HG03064 (cell line): Measurements from ENCODE around the gene SLC25A25.

ENCODE experiments used
- ATAC-seq: cut with Tn5 transposase; IDR thresholded peaks from one replicate; pipeline ENCODE4 v1.9.1; 2021; ENCODE audit warnings: low read depth; ENCODE audit not compliant: unreplicated experiment

Gene SLC25A25

DNA sequence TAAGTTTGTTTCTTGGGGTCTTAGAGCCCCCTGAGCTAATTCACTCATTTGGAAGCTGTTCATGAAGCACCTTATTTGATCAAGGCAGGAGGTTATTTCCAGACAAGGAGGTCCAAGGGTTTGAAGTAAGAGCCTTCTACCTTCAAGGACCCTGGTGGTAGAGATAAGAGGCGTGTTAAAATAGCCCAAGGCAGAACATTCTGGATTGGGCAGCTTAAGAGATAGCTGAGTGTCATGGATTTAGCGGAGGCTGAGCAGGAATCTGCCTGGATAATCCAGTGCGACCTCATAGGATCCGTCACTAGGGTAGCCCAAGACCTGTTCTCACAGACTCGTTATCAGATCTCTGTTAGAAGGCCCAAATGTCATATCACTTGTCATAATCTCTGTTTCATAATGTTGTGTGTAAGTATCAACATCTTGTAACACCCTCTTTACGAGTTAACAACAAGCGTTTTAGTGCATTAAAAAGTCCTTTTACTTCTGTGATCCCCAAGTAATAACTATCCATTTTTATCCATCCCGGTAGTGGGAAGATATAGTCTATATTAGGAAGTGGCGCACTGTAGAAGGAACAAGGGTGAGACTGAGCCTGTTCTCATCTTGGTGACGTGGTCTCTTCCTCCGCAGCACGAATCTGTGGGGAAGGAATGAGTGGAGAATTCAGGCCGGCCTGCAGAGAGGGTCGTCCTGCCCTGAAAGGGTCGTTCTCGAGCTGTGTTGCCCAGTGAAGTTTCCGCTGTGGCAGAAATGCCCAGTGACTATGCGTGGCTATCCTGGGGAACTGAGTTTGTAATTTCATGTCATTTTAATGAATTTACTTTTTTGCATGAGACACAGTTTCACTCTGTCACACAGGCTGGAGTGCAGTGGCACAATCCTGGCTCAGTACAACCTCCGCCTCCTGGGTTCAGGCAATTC is 28.8 kb downstream of the SLC25A25 start:
- ATAC-seq = no peak

DNA sequence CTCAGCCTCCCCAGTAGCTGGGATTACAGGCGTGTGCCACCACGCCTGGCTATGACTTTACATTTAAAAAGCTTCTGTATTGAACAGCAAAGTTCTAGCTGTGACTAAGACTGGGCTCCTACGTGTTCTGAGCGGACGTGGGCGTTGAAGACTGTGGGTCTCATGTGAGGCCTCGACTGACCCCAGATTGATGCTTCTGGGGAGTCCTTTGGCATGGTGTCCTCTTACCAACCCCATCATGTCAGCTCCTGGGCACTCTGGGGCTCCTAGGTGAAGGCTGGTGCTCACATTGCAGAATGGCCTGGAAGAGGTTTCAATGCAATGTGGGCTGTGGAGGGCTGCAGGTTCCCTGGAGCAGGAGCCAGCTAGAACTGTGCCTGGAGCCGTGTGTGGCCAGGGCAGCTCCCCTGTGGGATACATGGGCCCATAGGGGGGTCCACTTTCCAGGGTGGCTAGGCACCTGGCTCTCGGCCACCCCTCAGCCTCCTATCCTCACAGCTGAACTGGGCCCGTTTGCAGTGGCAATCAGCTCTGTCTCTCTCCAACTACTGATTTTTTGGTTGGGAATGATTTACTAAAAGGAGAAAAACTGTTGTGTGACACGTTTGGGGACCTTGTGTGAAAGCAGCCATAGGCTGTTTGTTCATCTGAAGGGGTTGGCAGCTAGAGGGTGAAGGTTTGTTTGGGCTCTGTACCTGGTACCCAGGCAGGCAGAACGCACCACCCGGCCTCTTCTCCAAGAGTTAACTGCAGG is 29.7 kb downstream of the SLC25A25 start:
- no peak for ATAC-seq

DNA sequence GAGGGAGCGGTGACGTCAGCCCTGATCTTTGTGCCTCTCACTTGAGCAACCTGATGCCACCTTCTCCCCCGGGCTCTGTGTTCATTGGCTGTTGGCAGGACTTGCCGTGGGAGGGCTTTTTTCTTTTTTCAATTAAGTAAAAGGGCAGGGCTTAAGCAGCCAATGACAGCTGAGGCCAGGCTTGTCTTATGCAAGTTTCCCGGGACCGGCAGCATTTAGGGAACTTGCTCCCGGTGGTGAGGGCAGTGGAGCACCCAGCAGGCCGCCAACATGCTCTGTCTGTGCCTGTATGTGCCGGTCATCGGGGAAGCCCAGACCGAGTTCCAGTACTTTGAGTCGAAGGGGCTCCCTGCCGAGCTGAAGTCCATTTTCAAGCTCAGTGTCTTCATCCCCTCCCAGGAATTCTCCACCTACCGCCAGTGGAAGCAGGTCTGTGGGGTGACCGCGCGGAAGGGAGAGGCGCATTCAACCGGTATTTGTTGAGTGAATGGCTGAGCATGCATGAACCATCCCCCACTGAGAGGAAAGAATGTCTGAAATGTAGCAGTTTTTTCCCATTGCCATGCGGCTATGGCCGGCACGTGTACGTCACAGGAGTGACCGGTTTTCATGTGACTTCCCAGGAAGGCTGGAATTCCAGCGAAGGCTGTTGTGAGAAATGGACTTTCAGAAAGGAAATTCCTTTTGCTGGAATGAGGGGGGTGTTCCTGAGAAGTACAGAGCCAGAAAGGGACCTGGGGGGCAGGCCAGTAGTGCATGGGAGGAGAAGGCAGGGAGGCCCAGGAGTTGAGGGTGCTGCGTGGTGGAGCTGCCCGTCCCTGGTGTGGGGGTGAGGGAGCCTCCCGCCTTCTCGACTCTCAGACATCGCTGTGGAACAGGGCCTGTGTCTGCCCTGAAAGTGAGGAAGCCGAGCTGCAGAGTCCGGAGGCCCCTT is 30.5 kb downstream of the SLC25A25 start:
- no peak for ATAC-seq

DNA sequence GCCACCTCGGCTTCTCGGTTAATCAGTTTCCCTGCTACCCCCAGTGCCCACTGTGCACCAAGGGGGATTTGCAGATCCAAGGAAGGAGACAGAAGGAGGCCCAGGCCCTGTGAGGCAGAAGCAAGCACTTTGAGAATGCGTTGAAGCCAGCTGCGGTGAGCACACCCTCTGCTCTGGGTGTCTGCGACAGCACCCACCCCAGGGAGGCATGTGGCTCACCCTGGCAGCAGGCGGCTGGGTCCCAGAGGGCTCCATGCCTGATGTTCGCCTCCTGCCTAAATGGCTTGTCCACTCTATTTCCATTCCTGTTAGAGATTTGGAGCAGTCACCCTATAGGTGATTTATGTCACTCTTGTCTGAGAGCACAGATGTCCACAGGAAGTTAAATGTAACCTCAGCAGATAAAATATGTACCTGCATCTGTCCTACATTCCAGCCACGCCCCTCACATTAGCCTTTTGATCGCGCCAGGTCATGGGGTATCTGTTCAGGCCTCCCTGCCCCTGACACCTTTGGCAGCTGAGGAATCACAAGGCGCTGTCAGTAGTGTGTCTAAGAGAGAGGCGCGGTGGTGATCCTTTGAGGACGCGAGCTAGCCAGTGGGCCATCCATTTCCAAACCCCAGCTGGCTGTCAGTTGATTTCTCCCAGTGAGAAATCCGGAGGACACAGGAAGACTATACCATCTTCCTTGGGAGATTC is 31.3 kb downstream of the SLC25A25 start:
- no peak for ATAC-seq

DNA sequence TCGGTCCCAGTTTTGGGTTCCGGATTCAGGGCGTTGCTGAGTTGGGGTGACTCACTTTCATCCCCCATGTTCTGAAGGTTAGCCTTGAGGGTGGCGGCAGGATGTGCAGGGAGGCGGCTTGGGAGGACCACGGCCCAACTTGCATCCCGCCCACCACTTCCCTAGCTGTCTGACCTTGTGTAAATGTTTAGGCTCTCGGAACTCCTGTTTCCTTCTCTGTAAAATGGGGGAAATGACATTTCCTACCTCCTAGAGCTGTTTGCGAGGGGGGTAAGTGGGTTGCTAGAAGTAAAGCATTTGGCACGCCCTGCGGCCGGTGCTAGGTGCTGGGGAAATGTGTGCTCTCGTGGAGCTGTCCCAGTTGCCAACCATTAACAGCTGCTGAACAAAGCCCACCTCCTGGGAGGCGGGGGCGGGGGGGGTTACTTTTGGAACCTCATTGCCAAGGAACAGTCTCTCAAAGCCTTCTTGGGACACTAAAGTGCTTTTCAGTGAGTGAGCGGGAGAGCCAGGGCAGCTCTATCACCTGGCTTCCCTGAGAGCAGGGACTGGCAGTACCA is 32.0 kb downstream of the SLC25A25 start:
- ATAC-seq = no peak

DNA sequence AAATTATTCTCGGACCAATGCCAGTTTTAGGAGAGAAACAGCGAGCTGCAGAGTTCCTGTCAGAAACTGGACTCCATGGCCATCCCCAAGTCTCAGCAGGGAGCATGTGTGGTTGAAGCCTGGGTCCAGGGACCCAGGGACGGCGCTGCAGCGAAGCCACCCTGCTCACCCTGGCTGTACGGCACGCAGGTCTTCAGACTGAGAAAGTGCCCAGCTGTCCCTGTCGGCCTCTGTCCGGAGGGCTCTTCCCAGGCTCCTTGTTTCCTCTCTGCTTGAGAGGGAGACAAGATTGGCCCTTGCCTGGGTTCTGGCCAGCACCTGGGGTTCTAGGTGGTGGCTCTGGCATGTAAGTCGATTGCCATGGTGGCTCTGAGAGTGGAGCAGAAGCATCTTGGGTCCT is 32.5 kb downstream of the SLC25A25 start:
- ATAC-seq = no peak

DNA sequence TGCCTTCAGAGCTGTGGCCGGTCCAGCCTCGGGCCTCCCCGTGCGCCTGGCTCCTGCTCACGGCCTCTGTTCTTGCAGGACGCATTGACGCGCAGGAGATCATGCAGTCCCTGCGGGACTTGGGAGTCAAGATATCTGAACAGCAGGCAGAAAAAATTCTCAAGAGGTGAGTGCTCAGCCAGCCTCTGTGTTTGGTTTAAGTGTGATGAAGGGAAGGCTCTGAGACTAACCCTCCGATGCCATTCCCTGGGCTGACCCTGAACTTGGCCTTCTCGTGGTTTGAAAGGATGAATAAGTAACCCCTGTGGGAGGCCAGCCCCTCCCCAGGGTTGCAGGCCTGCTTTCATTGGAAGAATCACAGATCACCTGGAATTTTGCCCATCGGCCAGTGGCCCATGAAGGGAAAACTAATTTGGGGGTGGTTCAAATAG is 33.2 kb downstream of the SLC25A25 start:
- no peak for ATAC-seq

DNA sequence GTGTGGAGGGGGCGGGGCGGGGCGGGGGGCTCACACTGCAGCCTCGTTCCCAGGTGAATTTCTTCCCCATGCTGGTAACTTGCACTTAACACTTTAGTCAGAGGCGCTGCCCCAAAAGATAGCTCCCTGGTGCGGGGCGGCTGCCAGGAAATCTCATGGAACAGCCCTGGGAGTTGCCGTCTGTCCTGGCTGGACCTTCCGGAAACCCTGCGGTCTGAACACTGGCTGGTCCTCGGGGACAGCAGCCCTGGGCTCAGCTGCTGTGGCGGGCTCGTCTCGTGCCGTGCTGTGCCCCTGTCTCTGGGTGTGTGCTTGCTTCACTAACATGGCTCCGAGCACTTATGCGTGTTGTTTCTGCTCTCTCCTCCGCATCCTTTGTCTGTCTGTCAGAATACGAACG is 33.7 kb downstream of the SLC25A25 start:
- no peak for ATAC-seq

DNA sequence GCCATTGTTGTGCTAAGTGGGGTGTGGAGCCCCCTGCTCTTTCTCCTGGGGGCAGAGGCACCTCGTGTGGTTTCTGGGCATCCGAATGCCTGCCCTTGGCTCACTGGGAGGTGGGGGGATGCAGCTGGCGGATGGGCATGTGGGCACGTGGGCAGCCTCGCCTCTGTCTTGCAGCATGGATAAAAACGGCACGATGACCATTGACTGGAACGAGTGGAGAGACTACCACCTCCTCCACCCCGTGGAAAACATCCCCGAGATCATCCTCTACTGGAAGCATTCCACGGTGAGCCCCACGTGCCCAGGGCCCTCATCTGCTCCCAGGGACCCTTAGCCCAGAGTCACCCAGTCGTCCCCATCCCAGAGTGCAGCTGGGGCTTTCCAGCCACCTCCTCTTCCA is 34.2 kb downstream of the SLC25A25 start:
- ATAC-seq = no peak

DNA sequence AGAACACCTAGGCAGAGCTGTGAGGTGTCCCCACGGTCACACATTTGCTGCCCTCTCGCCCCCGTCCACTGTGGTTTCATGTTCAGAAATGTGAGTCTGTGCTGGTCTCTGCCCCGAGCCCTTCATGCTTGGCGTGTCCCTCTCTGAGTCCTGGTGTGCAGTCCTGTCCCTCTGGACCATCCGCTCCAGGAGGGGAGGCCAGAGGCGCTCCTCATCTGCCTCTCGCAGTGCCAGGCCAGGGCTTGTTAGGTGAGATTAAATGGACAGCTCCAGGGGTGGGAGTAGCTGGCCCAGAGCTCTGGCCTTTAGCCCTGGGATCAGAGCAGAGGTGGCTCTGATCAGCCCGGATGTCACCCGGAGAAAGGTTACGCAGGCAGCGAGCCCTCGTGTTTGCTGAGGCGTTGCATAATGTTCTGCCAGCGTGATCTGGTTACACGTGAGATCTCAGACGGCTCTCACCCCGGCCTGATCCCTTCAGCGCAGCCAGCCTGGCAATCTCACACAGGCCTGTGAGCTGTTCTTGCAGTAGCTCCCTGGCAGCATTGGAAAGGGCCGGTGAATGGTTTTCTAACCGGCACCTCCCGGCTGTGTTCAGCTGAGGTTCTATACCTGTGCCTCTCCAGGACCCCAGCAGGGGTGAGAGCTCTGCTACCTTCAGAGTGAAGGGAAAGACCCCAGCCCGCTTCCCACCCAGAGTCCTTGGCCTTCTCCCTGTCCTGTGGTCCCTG is 35.0 kb downstream of the SLC25A25 start:
- ATAC-seq = no peak

DNA sequence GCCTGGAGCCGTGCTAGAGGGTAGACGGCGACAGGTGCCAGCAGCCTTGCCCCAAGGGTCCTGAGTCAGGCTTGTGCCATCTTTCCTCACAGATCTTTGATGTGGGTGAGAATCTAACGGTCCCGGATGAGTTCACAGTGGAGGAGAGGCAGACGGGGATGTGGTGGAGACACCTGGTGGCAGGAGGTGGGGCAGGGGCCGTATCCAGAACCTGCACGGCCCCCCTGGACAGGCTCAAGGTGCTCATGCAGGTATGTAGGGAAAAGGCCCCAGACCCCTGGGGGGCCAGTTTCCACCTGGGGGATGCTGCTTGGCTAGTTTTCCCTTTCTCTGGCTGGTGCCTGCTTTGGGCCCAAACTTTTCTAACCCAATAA is 35.5 kb downstream of the SLC25A25 start:
- no peak for ATAC-seq

DNA sequence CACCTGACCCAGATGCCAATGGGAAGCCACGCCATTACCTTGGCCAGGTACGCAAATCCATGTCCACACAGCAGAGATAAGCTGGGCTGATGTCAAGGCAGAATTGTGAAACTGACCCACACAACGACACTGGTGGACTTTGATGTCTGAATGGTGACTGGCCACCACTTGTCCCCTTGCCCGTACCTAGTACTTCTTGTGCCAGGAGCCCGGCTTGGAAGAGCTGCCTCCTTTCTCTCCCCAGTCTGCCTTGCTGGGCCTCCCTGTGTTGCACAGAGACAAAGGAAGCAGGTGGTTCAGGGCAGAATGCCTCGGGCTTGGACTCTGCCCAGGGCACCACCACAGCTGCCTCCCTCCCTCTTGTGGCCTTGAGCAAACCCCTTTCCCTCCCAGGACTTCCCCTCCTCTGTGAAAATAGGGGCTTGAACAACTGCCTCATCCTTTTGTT is 36.2 kb downstream of the SLC25A25 start:
- ATAC-seq = no peak

DNA sequence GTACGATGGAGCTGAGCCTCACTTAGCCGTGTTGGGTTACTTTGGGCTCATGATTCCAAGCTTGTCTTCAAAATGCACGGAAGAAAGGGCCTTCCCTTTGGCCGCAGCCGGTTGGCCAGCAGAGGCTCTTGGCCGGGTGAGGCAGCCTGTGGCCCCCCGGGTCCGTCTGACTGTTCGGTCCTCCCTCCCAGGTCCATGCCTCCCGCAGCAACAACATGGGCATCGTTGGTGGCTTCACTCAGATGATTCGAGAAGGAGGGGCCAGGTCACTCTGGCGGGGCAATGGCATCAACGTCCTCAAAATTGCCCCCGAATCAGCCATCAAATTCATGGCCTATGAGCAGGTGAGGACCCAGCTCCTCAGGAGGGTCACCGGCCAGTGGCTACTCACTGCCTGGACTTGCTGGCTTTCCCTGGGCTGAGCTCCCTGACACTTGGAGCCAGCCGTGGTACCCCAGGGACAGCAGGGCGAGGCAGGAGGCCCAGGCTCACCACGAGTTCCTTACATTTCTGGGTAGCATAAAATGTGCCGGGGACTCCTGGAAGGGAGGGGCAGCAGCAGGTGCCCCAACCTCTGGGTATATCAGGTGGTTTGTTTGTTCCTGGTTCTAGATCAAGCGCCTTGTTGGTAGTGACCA is 37.6 kb downstream of the SLC25A25 start:
- no peak for ATAC-seq

DNA sequence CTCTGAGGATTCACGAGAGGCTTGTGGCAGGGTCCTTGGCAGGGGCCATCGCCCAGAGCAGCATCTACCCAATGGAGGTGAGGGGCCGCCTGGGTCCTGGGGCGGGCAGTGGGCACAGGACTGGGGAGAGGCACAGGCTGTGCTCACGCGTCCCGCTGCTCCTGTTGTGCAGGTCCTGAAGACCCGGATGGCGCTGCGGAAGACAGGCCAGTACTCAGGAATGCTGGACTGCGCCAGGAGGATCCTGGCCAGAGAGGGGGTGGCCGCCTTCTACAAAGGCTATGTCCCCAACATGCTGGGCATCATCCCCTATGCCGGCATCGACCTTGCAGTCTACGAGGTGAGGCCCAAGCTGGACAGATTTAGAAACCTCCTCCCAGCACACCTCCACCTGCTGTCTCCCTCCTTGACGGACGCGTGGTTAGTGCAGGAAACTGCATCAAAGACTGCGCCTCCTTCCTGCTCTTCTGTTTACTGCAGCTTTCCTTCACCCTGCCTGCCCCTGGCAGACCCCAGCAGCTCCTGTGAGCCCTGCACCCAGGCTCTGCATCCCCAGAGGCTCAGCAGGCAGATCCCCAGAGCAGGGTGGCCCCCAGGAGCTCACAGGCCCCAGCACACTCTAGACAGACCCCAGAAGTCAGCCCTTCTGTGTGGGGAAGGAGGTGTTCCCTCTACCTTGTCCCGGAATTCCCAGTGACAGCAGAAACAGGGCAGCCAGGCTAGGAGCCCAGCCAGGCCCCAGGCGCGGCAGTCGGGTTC is 38.3 kb downstream of the SLC25A25 start:
- ATAC-seq = no peak

DNA sequence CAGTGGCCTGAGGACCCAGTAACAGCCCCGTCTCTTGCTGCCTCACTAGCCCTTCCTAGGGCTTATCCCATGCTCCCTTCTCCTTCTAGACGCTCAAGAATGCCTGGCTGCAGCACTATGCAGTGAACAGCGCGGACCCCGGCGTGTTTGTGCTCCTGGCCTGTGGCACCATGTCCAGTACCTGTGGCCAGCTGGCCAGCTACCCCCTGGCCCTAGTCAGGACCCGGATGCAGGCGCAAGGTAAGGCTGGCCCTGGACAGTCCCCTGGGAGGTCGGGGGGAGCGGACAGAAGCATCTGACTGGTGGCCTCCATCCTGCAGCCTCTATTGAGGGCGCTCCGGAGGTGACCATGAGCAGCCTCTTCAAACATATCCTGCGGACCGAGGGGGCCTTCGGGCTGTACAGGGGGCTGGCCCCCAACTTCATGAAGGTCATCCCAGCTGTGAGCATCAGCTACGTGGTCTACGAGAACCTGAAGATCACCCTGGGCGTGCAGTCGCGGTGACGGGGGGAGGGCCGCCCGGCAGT is 39.0 kb downstream of the SLC25A25 start:
- no peak for ATAC-seq

DNA sequence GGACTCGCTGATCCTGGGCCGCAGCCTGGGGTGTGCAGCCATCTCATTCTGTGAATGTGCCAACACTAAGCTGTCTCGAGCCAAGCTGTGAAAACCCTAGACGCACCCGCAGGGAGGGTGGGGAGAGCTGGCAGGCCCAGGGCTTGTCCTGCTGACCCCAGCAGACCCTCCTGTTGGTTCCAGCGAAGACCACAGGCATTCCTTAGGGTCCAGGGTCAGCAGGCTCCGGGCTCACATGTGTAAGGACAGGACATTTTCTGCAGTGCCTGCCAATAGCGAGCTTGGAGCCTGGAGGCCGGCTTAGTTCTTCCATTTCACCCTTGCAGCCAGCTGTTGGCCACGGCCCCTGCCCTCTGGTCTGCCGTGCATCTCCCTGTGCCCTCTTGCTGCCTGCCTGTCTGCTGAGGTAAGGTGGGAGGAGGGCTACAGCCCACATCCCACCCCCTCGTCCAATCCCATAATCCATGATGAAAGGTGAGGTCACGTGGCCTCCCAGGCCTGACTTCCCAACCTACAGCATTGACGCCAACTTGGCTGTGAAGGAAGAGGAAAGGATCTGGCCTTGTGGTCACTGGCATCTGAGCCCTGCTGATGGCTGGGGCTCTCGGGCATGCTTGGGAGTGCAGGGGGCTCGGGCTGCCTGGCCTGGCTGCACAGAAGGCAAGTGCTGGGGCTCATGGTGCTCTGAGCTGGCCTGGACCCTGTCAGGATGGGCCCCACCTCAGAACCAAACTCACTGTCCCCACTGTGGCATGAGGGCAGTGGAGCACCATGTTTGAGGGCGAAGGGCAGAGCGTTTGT is 39.6 kb downstream of the SLC25A25 start:
- ATAC-seq = no peak
